Measurements from ENCODE around the gene ISLR.

GRCh38 chr15:74174958-74175253, 1.4 kb downstream of the ISLR start:
- TF ChIP-seq, protein P1, sequence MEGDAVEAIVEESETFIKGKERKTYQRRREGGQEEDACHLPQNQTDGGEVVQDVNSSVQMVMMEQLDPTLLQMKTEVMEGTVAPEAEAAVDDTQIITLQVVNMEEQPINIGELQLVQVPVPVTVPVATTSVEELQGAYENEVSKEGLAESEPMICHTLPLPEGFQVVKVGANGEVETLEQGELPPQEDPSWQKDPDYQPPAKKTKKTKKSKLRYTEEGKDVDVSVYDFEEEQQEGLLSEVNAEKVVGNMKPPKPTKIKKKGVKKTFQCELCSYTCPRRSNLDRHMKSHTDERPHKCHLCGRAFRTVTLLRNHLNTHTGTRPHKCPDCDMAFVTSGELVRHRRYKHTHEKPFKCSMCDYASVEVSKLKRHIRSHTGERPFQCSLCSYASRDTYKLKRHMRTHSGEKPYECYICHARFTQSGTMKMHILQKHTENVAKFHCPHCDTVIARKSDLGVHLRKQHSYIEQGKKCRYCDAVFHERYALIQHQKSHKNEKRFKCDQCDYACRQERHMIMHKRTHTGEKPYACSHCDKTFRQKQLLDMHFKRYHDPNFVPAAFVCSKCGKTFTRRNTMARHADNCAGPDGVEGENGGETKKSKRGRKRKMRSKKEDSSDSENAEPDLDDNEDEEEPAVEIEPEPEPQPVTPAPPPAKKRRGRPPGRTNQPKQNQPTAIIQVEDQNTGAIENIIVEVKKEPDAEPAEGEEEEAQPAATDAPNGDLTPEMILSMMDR (IDR thresholded peaks at IDR 0.05) = no peak
- no peak for TF ChIP-seq POLR2A (IDR thresholded peaks at IDR 0.05)
- TF ChIP-seq EP300 (IDR thresholded peaks at IDR 0.05) = no peak

Data from ovary (tissue), 3 donors.